ENCODE data around the gene SIRPA.

- TF ChIP-seq, protein P1, sequence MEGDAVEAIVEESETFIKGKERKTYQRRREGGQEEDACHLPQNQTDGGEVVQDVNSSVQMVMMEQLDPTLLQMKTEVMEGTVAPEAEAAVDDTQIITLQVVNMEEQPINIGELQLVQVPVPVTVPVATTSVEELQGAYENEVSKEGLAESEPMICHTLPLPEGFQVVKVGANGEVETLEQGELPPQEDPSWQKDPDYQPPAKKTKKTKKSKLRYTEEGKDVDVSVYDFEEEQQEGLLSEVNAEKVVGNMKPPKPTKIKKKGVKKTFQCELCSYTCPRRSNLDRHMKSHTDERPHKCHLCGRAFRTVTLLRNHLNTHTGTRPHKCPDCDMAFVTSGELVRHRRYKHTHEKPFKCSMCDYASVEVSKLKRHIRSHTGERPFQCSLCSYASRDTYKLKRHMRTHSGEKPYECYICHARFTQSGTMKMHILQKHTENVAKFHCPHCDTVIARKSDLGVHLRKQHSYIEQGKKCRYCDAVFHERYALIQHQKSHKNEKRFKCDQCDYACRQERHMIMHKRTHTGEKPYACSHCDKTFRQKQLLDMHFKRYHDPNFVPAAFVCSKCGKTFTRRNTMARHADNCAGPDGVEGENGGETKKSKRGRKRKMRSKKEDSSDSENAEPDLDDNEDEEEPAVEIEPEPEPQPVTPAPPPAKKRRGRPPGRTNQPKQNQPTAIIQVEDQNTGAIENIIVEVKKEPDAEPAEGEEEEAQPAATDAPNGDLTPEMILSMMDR (conservative IDR thresholded peaks at IDR 0.05; ENCODE audit: low read depth, low read length), result no peak
- TF ChIP-seq EZH2phosphoT487 (IDR thresholded peaks at IDR 0.05; ENCODE audit: borderline replicate concordance, low read length), result no peak
Measured at GRCh38 chr20:1892119-1892385, 3.2 kb upstream of the SIRPA start.

Measured in PC-3 (cell line).